Endothelial cell of umbilical vein (primary cell): ENCODE data around the gene RNF187. TPM values are rescaled to one million over a fixed set of nuclear protein-coding genes. Genes with fewer than 3 reads are reported as not detected.

Experiments used
- BruUV-seq: library from RNA; stranded (reverse); fragments of 400-500 nt; replicated peaks from 2 replicates; lab custom pipeline; 2021; lab: Mats Ljungman, UMichigan
- CTCF ChIA-PET: fragments of 300-600, 350-600 bp; sonication (Branson Sonifier 250); formaldehyde crosslinking; loops from one replicate; lab custom pipeline; 2021; ENCODE audit warnings: antibody characterized with exemption, inconsistent platforms; lab: Charles Lee
- POLR2A ChIA-PET: fragments of 300-600, 350-600 bp; sonication (Branson Sonifier 250); formaldehyde crosslinking; loops from one replicate; lab custom pipeline; 2021; ENCODE audit warnings: antibody characterized with exemption, inconsistent platforms; lab: Charles Lee
- DNase-seq: peaks from one replicate; pipeline ENCODE4 v3.0.0-alpha.2; 2011; ENCODE audit warnings: low read depth, low spot score
- FAIRE-seq: peaks from 2 replicates; lab custom pipeline; 2011; peaks lifted over from hg19 to GRCh38; lab: Jason Lieb, UNC
- H2AFZ ChIP-seq: 2 replicates; pipeline ENCODE4 v1.6.0; 2012; ENCODE audit warnings: low read depth, low read length, control low read depth, inconsistent platforms
- H3K27ac ChIP-seq: 2 replicates; pipeline ENCODE4 v1.5.1; 2011; ENCODE audit warnings: low read depth, mild to moderate bottlenecking, control low read depth, low read length, moderate library complexity; ENCODE audit not compliant: insufficient read depth
- H3K27me3 ChIP-seq, 2 experiments: 2 replicates each; pipeline versions ENCODE4 v1.6.0 to v1.6.1; 2011; ENCODE audit warnings: low read length in 2 of 2, mixed read lengths in 1 of 2; ENCODE audit not compliant: control insufficient read depth in 2 of 2, insufficient read depth in 2 of 2
- H3K36me3 ChIP-seq, 2 experiments: 2 replicates in 1 of 2; 3 replicates in 1 of 2; pipeline ENCODE4 v1.5.1; 2011; ENCODE audit warnings: low read length in 2 of 2, mild to moderate bottlenecking in 1 of 2, moderate library complexity in 1 of 2; ENCODE audit not compliant: control insufficient read depth in 2 of 2, insufficient read depth in 2 of 2; ENCODE audit errors: extremely low read depth in 1 of 2
- H3K4me1 ChIP-seq: 3 replicates; pipeline ENCODE4 v1.5.1; 2011; ENCODE audit warnings: mild to moderate bottlenecking, low read length; ENCODE audit not compliant: control insufficient read depth, insufficient read depth; ENCODE audit errors: extremely low read depth
- H3K4me2 ChIP-seq: 2 replicates; pipeline ENCODE4 v1.6.1; 2011; ENCODE audit warnings: low read length, control low read depth, mixed read lengths; ENCODE audit not compliant: insufficient read depth
- H3K4me3 ChIP-seq, 3 experiments: fragments of 200-600 bp in 1 of 3; sonication (generic), shearing (Covaris generic) in 1 of 3; replicated peaks in 1 of 3; 2 replicates each; pipeline ENCODE4 v1.5.1; 2011 to 2016; ENCODE audit warnings: control low read depth in 3 of 3, low read length in 3 of 3, mild to moderate bottlenecking in 2 of 3, inconsistent platforms in 1 of 3, low read depth in 1 of 3, moderate library complexity in 1 of 3; ENCODE audit not compliant: insufficient read depth in 1 of 3
- H3K79me2 ChIP-seq: 2 replicates; pipeline ENCODE4 v1.6.0; 2012; ENCODE audit warnings: low read length, inconsistent platforms; ENCODE audit not compliant: control insufficient read depth, insufficient read depth
- H3K9ac ChIP-seq: replicated peaks from 2 replicates; pipeline ENCODE3; 2011; ENCODE audit warnings: low read length, control low read depth; ENCODE audit not compliant: insufficient read depth; ENCODE audit errors: extremely low read depth
- H3K9me1 ChIP-seq: replicated peaks from 3 replicates; pipeline ENCODE4 v1.6.0; 2011; ENCODE audit warnings: mild to moderate bottlenecking, low read length; ENCODE audit not compliant: control insufficient read depth, insufficient read depth; ENCODE audit errors: extremely low read depth
- H3K9me3 ChIP-seq: replicated peaks from 2 replicates; pipeline ENCODE4 v1.5.1; 2012; ENCODE audit warnings: low read length, inconsistent platforms; ENCODE audit not compliant: control insufficient read depth, insufficient read depth
- H4K20me1 ChIP-seq: replicated peaks from 2 replicates; pipeline ENCODE3; 2011; ENCODE audit warnings: mild to moderate bottlenecking, low read length; ENCODE audit not compliant: control insufficient read depth, insufficient read depth; ENCODE audit errors: extremely low read depth
- EZH2 ChIP-seq: IDR thresholded peaks from 2 replicates; pipeline ENCODE4 v1.6.1; 2012; ENCODE audit warnings: borderline replicate concordance, low read depth, mild to moderate bottlenecking, moderate library complexity, low read length, inconsistent platforms; ENCODE audit not compliant: severe bottlenecking
- FOS ChIP-seq: IDR thresholded peaks from 2 replicates; pipeline ENCODE4 v1.6.1; 2011; ENCODE audit warnings: mild to moderate bottlenecking, low read length, moderate library complexity, borderline replicate concordance; ENCODE audit not compliant: insufficient read depth
- GATA2 ChIP-seq: IDR thresholded peaks from 2 replicates; pipeline ENCODE4 v1.7.0; 2011; ENCODE audit warnings: low read depth, mild to moderate bottlenecking, moderate library complexity, mixed read lengths, low read length; ENCODE audit not compliant: insufficient read length, insufficient read depth
- JUN ChIP-seq: IDR thresholded peaks from 2 replicates; pipeline ENCODE4 v1.6.1; 2011; ENCODE audit warnings: borderline replicate concordance, low read depth; ENCODE audit not compliant: insufficient read length, insufficient read depth
- MYC ChIP-seq: IDR thresholded peaks from one replicate; pipeline ENCODE4 v1.6.1; 2011; ENCODE audit warnings: mild to moderate bottlenecking, low read depth, low read length
- POLR2A ChIP-seq: IDR thresholded peaks from 2 replicates; pipeline ENCODE4 v1.6.1; 2012; ENCODE audit warnings: low read depth, mild to moderate bottlenecking, control low read depth, low read length
- POLR2AphosphoS5 ChIP-seq: IDR thresholded peaks from 2 replicates; pipeline ENCODE4 v1.6.1; 2012; ENCODE audit warnings: low read depth, mild to moderate bottlenecking, control low read depth, low read length, moderate library complexity; ENCODE audit not compliant: insufficient read depth
- dilution Hi-C: fragments of 300-500 bp; cut with MboI; formaldehyde crosslinking; loops from one replicate; pipeline ENCODE4 v1.15.0; 2019; ENCODE audit warnings: low sequenced_read_pairs; ENCODE audit not compliant: extremely low pct_ligation_motif_present
- intact Hi-C: fragments of 100-400 bp; cut with micrococcal nuclease; formaldehyde crosslinking; loops from one replicate; pipeline ENCODE4 v1.10.0; 2022
- polyA plus RNA-seq, 4 experiments: library from polyadenylated mRNA; depleted of rRNA in 3 of 4; stranded (reverse) in 3 of 4; unstranded in 1 of 4; fragments of >200 nt; gene quantifications; 2 replicates each; pipeline versions ENCODE4 v1.2.1 to v1.2.3, GENCODE V29; 2011 to 2012; ENCODE audit warnings: missing spikeins in 1 of 4
- total RNA-seq: library from RNA; stranded (reverse); gene quantifications from 2 replicates; pipeline ENCODE4 v1.2.3, GENCODE V29; 2021
- TF ChIP-seq, protein P1 (sequence below), 2 donors: IDR thresholded peaks; 1 replicate in 1 of 2; 2 replicates in 1 of 2; pipeline ENCODE4 v1.5.1; 2011; ENCODE audit warnings: low read length in 2 of 2, mild to moderate bottlenecking in 2 of 2, moderate library complexity in 2 of 2, control low read depth in 1 of 2, inconsistent platforms in 1 of 2, low read depth in 1 of 2; ENCODE audit not compliant: insufficient read depth in 1 of 2; ENCODE audit errors: extremely low read depth in 1 of 2
- TF ChIP-seq, protein P2 (sequence below): IDR thresholded peaks from 2 replicates; pipeline ENCODE4 v1.6.1; 2011; ENCODE audit not compliant: insufficient read depth, insufficient read length

Gene RNF187
- total and polyA plus RNA-seq, 2 donors (not counting 3 experiments of a cell fraction or from before 2014, with no cell fraction given), result 48.0 to 86.4 TPM

DNA sequence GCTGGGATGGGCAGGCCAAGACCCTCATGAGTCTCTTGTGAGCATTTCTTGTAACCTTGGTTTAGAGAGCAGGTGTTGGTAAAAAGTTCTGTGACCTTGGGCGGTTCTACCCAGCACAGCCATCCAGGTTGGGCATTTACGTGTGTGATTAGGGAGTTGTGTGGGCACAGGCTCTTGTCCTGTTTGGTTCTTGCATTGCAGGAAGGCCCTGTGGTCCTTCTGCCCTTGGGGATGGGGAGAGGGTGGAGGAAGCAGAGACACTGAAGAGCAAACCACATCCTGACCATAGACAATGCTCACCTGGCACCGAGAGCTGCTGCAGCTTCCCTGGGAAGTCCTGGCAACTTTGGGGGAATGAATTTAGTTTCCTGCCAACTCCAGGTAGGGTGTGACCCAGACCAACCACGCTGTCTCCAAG, 25.6 kb downstream of the RNF187 start:
- Histone ChIP-seq H3K9me1 (no peaks in the 10 kb centered on the region), H3K79me2 (no peaks in the 10 kb centered on the region), H4K20me1 (no peaks in the 10 kb centered on the region), H3K27ac (no peak overlapping the region), H3K27me3 (peaks cover 17 to 19% of the 10 kb centered on the region in 2 experiments), H2AFZ (no peak overlapping the region), H3K4me3 (no peak overlapping the region), H3K9me3 (no peaks in the 10 kb centered on the region), H3K4me1 (no peaks in the 10 kb centered on the region), H3K9ac (no peak overlapping the region), H3K36me3 (no peaks in the 10 kb centered on the region), H3K4me2 (no peak overlapping the region)
- POLR2A ChIA-PET, result no interaction called here
- TF ChIP-seq, protein P1, sequence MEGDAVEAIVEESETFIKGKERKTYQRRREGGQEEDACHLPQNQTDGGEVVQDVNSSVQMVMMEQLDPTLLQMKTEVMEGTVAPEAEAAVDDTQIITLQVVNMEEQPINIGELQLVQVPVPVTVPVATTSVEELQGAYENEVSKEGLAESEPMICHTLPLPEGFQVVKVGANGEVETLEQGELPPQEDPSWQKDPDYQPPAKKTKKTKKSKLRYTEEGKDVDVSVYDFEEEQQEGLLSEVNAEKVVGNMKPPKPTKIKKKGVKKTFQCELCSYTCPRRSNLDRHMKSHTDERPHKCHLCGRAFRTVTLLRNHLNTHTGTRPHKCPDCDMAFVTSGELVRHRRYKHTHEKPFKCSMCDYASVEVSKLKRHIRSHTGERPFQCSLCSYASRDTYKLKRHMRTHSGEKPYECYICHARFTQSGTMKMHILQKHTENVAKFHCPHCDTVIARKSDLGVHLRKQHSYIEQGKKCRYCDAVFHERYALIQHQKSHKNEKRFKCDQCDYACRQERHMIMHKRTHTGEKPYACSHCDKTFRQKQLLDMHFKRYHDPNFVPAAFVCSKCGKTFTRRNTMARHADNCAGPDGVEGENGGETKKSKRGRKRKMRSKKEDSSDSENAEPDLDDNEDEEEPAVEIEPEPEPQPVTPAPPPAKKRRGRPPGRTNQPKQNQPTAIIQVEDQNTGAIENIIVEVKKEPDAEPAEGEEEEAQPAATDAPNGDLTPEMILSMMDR (IDR thresholded peaks at IDR 0.05; ENCODE audit: extremely low read depth in 1 of 2, insufficient read depth in 1 of 2, low read depth in 1 of 2, low read length in 2 of 2), result no peak
- TF ChIP-seq POLR2AphosphoS5, result no peak
- TF ChIP-seq JUN, result no peak
- TF ChIP-seq EZH2, result no peak
- no peak for TF ChIP-seq MYC
- no peak for TF ChIP-seq FOS
- TF ChIP-seq, protein P2, sequence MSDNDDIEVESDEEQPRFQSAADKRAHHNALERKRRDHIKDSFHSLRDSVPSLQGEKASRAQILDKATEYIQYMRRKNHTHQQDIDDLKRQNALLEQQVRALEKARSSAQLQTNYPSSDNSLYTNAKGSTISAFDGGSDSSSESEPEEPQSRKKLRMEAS, result no peak
- no peak for TF ChIP-seq POLR2A
- no peak for TF ChIP-seq GATA2
- FAIRE-seq, result no peak
- dilution Hi-C loops, result no loop called here
- no peak for DNase-seq
- intact Hi-C loops, result no loop called here
- no TSS peak for BruUV-seq
- CTCF ChIA-PET, result interaction anchor here (0.8 to 2.2 kb wide), 5 partner anchors 11 to 513 kb away, joined by 3 to 6 read pairs (median 3); no protein-coding TSS in a partner anchor
